GM23338 (cell line): ENCODE results near the gene GPRIN1. TPM values are rescaled to one million over a fixed set of nuclear protein-coding genes. Genes with fewer than 3 reads are reported as not detected.

Source experiments
- ATAC-seq: fragments of 200-7000 bp; cut with Tn5 transposase; 3 replicates; pipeline ENCODE4 v1.9.1; 2020
- DNase-seq: peaks from one replicate; pipeline ENCODE4 v3.0.0-alpha.2; 2015; ENCODE audit warnings: low spot score
- H2AFZ ChIP-seq: fragments of 200-600 bp; sonication (generic); 2 replicates; pipeline ENCODE4 v1.8.0; 2016; ENCODE audit warnings: antibody characterized with exemption, mild to moderate bottlenecking, moderate library complexity
- H3F3A ChIP-seq: fragments of 200-600 bp; sonication (generic); replicated peaks from 2 replicates; pipeline ENCODE4 v1.8.0; 2017; ENCODE audit warnings: antibody characterized with exemption, mixed run types, low read depth
- H3K27ac ChIP-seq: fragments of 200-600 bp; sonication (generic); 2 replicates; pipeline ENCODE4 v1.6.1; 2016; ENCODE audit warnings: low read depth
- H3K27me3 ChIP-seq: fragments of 200-600 bp; sonication (generic); 2 replicates; pipeline ENCODE4 v1.8.0; 2016; ENCODE audit warnings: mild to moderate bottlenecking, mixed run types, moderate library complexity; ENCODE audit not compliant: insufficient read depth
- H3K36me3 ChIP-seq: fragments of 200-600 bp; sonication (generic); 2 replicates; pipeline ENCODE4 v1.8.0; 2016; ENCODE audit warnings: mild to moderate bottlenecking; ENCODE audit not compliant: insufficient read depth
- H3K4me1 ChIP-seq: fragments of 200-600 bp; sonication (generic); 2 replicates; pipeline ENCODE4 v1.8.0; 2016; ENCODE audit warnings: mild to moderate bottlenecking, moderate library complexity; ENCODE audit not compliant: insufficient read depth
- H3K4me2 ChIP-seq: fragments of 200-600 bp; sonication (generic); 2 replicates; pipeline ENCODE4 v1.7.1; 2017; ENCODE audit warnings: mixed run types
- H3K4me3 ChIP-seq: fragments of 200-600 bp; sonication (generic); 2 replicates; pipeline ENCODE4 v1.6.1; 2016; ENCODE audit warnings: mixed run types
- H3K79me2 ChIP-seq: fragments of 200-600 bp; sonication (generic); replicated peaks from 2 replicates; pipeline ENCODE4 v1.8.0; 2017; ENCODE audit warnings: mild to moderate bottlenecking; ENCODE audit not compliant: insufficient read depth
- H3K9me2 ChIP-seq: fragments of 200-600 bp; sonication (generic); 2 replicates; pipeline ENCODE4 v1.8.0; 2017; ENCODE audit not compliant: insufficient read depth
- H4K20me1 ChIP-seq: fragments of 200-600 bp; sonication (generic); replicated peaks from 2 replicates; pipeline ENCODE4 v1.8.0; 2017; ENCODE audit warnings: mild to moderate bottlenecking; ENCODE audit not compliant: insufficient read depth
- H3K27ac Mint-ChIP-seq: 2 replicates; pipeline ENCODE4 v1.8.0; 2020; ENCODE audit warnings: inconsistent platforms, mild to moderate bottlenecking, moderate library complexity, mixed read lengths
- H3K27me3 Mint-ChIP-seq: 3 replicates; pipeline ENCODE4 v1.8.0; 2022; ENCODE audit warnings: low read depth, mild to moderate bottlenecking, moderate library complexity, mixed read lengths, inconsistent platforms; ENCODE audit not compliant: insufficient read depth, poor library complexity
- H3K36me3 Mint-ChIP-seq: 3 replicates; pipeline ENCODE4 v1.8.0; 2021; ENCODE audit warnings: low read depth, mild to moderate bottlenecking, inconsistent platforms, moderate library complexity, mixed read lengths
- H3K4me1 Mint-ChIP-seq: 3 replicates; pipeline ENCODE4 v1.8.0; 2020; ENCODE audit warnings: mild to moderate bottlenecking, inconsistent platforms, mixed read lengths
- H3K4me3 Mint-ChIP-seq: 3 replicates; pipeline ENCODE4 v1.8.0; 2021; ENCODE audit warnings: moderate library complexity, mild to moderate bottlenecking, inconsistent platforms, mixed read lengths
- H3K9me3 Mint-ChIP-seq: 3 replicates; pipeline ENCODE4 v1.8.0; 2020; ENCODE audit warnings: moderate library complexity, mild to moderate bottlenecking, inconsistent platforms, mixed read lengths
- CREB1 ChIP-seq: fragments of 250-450 bp; sonication (Bioruptor Pico); IDR thresholded peaks from 2 replicates; pipeline ENCODE4 v1.5.0; 2020; ENCODE audit warnings: low read depth, mild to moderate bottlenecking, moderate library complexity
- CTCF ChIP-seq, 2 experiments: fragments of 200-600 bp in 1 of 2; sonication (generic) in 1 of 2; conservative IDR thresholded peaks; 2 replicates each; pipeline versions ENCODE4 v1.5.1 to v1.6.1; 2016 to 2017; ENCODE audit warnings: antibody characterized with exemption in 2 of 2, low read depth in 2 of 2, mild to moderate bottlenecking in 2 of 2, moderate library complexity in 1 of 2
- ETS1 ChIP-seq: IDR thresholded peaks from 2 replicates; pipeline ENCODE4 v1.6.1; 2016; ENCODE audit warnings: antibody characterized with exemption
- EZH2 ChIP-seq: fragments of 200-600 bp; sonication (generic); IDR thresholded peaks from one replicate; pipeline ENCODE4 v1.8.0; 2017; ENCODE audit warnings: antibody characterized with exemption, mild to moderate bottlenecking, low read depth; ENCODE audit not compliant: unreplicated experiment
- EZH2phosphoT487 ChIP-seq: fragments of 200-600 bp; sonication (generic); IDR thresholded peaks from one replicate; pipeline ENCODE4 v1.8.1; 2018; ENCODE audit warnings: antibody characterized with exemption; ENCODE audit not compliant: unreplicated experiment
- JUNB ChIP-seq: IDR thresholded peaks from one replicate; pipeline ENCODE4 v1.6.1; 2016; ENCODE audit warnings: antibody characterized with exemption; ENCODE audit not compliant: unreplicated experiment
- NANOG ChIP-seq: IDR thresholded peaks from 2 replicates; pipeline ENCODE4 v1.6.1; 2016; ENCODE audit warnings: antibody characterized with exemption, borderline replicate concordance
- POLR2AphosphoS5 ChIP-seq: IDR thresholded peaks from 2 replicates; pipeline ENCODE4 v1.6.1; 2016; ENCODE audit warnings: antibody characterized with exemption, low read depth
- REST ChIP-seq: IDR thresholded peaks from one replicate; pipeline ENCODE4 v1.6.1; 2018; ENCODE audit warnings: antibody characterized with exemption; ENCODE audit not compliant: unreplicated experiment
- STAT1 ChIP-seq: IDR thresholded peaks from one replicate; pipeline ENCODE4 v1.6.1; 2016; ENCODE audit warnings: antibody characterized with exemption; ENCODE audit not compliant: unreplicated experiment
- ZNF114 ChIP-seq: fragments of 250-450 bp; sonication (Bioruptor Pico); IDR thresholded peaks from 2 replicates; pipeline ENCODE4 v1.5.0; 2020; ENCODE audit warnings: mild to moderate bottlenecking, moderate library complexity
- long read RNA-seq: library from polyadenylated mRNA; unstranded; transcript quantifications from one replicate; pipeline ENCODE4 v2.0.0, GENCODE V29; 2020; ENCODE audit not compliant: unreplicated experiment
- polyA plus RNA-seq: library from polyadenylated mRNA; unstranded; fragments of >200 nt; fragmentation: Nextera tagmentation; extraction: Ambion mirVana; gene quantifications from 2 replicates; pipeline ENCODE4 v1.2.1, GENCODE V29; 2016
- total RNA-seq: library from RNA; depleted of rRNA; stranded (reverse); fragments of >200 nt; shearing (Covaris generic); gene quantifications from 2 replicates; pipeline ENCODE4 v1.2.3, GENCODE V29; 2014; rRNA removed

GPRIN1 gene
- total RNA-seq (11.7 and 14.6 TPM in 2 replicates), polyA plus RNA-seq (3.8 and 4.4 TPM in 2 replicates)
- long read RNA-seq, full-length matches to known transcripts = 1 of 1 reads
- long read RNA-seq, partial matches to known transcripts = 0 of 1 reads
- long read RNA-seq, other reads (novel, unspliced or antisense) = 0 of 1 reads

DNA sequence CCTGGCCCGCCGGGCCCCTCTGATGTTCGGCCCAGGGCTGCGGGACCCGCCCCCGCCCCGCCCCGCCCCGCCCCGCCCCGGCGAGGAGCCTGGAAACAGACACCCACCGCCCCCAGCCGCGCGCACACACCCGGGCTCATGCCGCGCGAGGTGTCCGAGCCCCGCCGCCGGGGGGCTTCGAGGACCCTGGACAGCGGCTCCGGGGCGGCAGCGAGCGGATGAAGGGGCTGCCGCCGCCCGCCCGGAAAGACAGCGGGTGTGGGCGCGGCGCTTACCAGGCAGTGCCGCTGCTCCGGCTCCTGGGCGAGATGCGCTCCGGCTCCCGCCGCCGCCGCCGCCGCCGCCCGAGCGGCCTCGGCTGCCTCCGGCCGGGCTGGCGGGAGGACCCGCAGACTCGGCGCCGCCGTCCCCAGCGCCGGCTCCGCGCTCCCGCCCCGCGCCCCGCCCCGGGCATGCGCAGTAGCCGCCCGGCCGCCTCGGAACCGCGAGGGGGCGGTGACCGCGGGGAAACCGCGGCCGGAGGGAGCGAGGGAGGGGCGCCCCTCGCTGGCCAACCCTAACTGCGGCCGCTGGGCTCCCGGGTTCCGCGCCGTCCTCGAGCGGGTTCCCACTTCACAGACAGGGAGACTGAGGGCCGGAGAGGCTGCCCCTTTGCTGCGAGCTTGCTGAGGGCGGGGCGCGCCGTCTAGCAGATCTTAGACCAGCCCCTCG lies at the start of gene GPRIN1:
Gene GPRIN1 (minus strand): TSS at position 433 of the 711 bp plus-strand sequence. CDS start 10,322 bp downstream, outside the sequence.
- peak; percentile 16; the same call in 1 of the 2 replicates for TF ChIP-seq POLR2AphosphoS5
- peak; percentile 76 for TF ChIP-seq REST
- TF ChIP-seq JUNB = no peak
- no peak for TF ChIP-seq NANOG
- no peak for TF ChIP-seq EZH2
- no peak for TF ChIP-seq ZNF114 (CRISPR knock-in tag)
- peak; percentile 31 to 60 for TF ChIP-seq CTCF (conservative IDR thresholded peaks at IDR 0.05; ENCODE audit: low read depth in 2 of 2)
- TF ChIP-seq EZH2phosphoT487 = no peak
- no peak for TF ChIP-seq STAT1
- H3K9me2 ChIP-seq = no peaks in the 10 kb centered on the region
- H3K27ac ChIP-seq = no peak within 1 kb of the TSS
- no peaks in the 10 kb centered on the region for H3K36me3 ChIP-seq
- peak within 1 kb of the TSS; percentile 92 for H3K4me3 Mint-ChIP-seq
- peaks cover 11% of the 10 kb centered on the region; the same call in 1 of the 2 replicates for H4K20me1 ChIP-seq
- DNase-seq (peak; percentile 79), ATAC-seq (peak; percentile 73)
- H3K36me3 Mint-ChIP-seq = no peaks in the 10 kb centered on the region
- 0 out of 2 replicates have a peak within 1 kb of the TSS, but pooled peaks have one; percentile 73 for H3K27ac Mint-ChIP-seq
- peak within 1 kb of the TSS; percentile 85 for H3K4me2 ChIP-seq
- peaks cover 5% of the 10 kb centered on the region for H3K27me3 ChIP-seq
- peak within 1 kb of the TSS; percentile 68 for H3K4me3 ChIP-seq
- H2AFZ ChIP-seq = peak within 1 kb of the TSS; percentile 89; the same call in 1 of the 2 replicates
- peaks cover 16% of the 10 kb centered on the region for H3K27me3 Mint-ChIP-seq
- H3F3A ChIP-seq = 0 out of 2 replicates have a peak, but pooled peaks cover 11% of the 10 kb centered on the region
- no peaks in the 10 kb centered on the region for H3K79me2 ChIP-seq
- H3K9me3 Mint-ChIP-seq = no peaks in the 10 kb centered on the region
- peaks cover 25% of the 10 kb centered on the region for H3K4me1 Mint-ChIP-seq
- H3K4me1 ChIP-seq = peaks cover 12% of the 10 kb centered on the region

- H4K20me1 ChIP-seq = no peaks in the 10 kb centered on the region
- peaks cover 6% of the 10 kb centered on the region for H3K27me3 Mint-ChIP-seq
- H3K4me2 ChIP-seq = no peak overlapping the region
- H3K4me3 Mint-ChIP-seq = no peak overlapping the region
- ATAC-seq (no peak), DNase-seq (no peak)
- H3K27me3 ChIP-seq = no peaks in the 10 kb centered on the region
- no peak overlapping the region for H3K4me3 ChIP-seq
- no peaks in the 10 kb centered on the region for H3K9me3 Mint-ChIP-seq
- H3K4me1 Mint-ChIP-seq = peaks cover 15% of the 10 kb centered on the region
- no peak overlapping the region for H2AFZ ChIP-seq
- H3K27ac ChIP-seq = no peak overlapping the region
- H3K4me1 ChIP-seq = no peaks in the 10 kb centered on the region; the same call in 1 of the 2 replicates
- no peaks in the 10 kb centered on the region for H3K9me2 ChIP-seq
- H3K36me3 Mint-ChIP-seq = no peaks in the 10 kb centered on the region
- no peaks in the 10 kb centered on the region for H3K36me3 ChIP-seq
- H3F3A ChIP-seq = 0 out of 2 replicates have a peak, but pooled peaks cover 6% of the 10 kb centered on the region
- H3K27ac Mint-ChIP-seq = no peak overlapping the region
- no peaks in the 10 kb centered on the region for H3K79me2 ChIP-seq
- TF ChIP-seq CTCF (conservative IDR thresholded peaks at IDR 0.05; ENCODE audit: low read depth in 2 of 2) (no peak), CREB1 (CRISPR knock-in tag) (no peak), ETS1 (no peak)
These were observed 49.5 kb upstream of the GPRIN1 start for GRCh38 chr5:176659512-176659839.
